Neural cell (in vitro differentiated cells): ENCODE results near the gene FAM153A.
"Not testable (repeated sequence)": the region's sequence is repeated elsewhere in the genome, so short reads cannot be mapped to it uniquely, and the experiment has no call there.

Source experiments
- EZH2 ChIP-seq: fragments of 200-600, 300-800 bp; shearing (Covaris generic), sonication (generic); IDR thresholded peaks from 2 replicates; pipeline ENCODE4 v1.6.1; 2014; ENCODE audit warnings: antibody characterized with exemption, low read length, borderline replicate concordance, mild to moderate bottlenecking; ENCODE audit not compliant: insufficient read depth, poor library complexity, severe bottlenecking
- POLR2AphosphoS5 ChIP-seq: IDR thresholded peaks from 2 replicates; pipeline ENCODE4 v1.6.1; 2012
- SMC3 ChIP-seq: fragments of 450-650 bp; conservative IDR thresholded peaks from 2 replicates; pipeline ENCODE4 v1.6.1; 2014; ENCODE audit warnings: antibody characterized with exemption, mild to moderate bottlenecking, moderate library complexity; ENCODE audit not compliant: poor library complexity
- TF ChIP-seq, protein P1 (sequence below): fragments of 450-650 bp; IDR thresholded peaks from 2 replicates; pipeline ENCODE4 v1.5.1; 2014; ENCODE audit warnings: antibody characterized with exemption, mild to moderate bottlenecking, moderate library complexity; ENCODE audit not compliant: poor library complexity, severe bottlenecking
- TF ChIP-seq, protein P2 (sequence below): IDR thresholded peaks from 2 replicates; pipeline ENCODE4 v1.6.1; 2012; ENCODE audit warnings: borderline replicate concordance

DNA sequence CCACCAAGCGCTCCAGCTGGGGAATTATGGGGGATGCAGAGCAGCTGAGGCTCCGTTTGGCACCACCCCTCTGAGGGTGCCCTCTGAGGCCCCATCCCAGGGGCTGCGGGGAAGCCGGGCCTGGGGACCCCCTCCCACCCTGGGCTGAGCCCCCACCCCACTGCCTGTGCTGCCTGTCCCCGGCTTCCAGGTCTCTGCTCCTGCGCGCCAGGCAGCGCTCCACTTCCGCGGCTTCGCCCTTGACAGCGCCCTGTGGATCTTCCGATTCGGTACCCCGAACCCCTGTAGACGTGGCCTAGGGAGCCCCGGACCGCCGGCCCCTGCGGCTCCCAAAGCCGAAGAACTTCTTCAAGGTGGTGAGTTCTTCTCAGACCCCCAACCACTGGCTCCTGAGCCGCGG, 530 bp downstream of the FAM153A start:
- not testable (repeated sequence) for TF ChIP-seq POLR2AphosphoS5, EZH2, SMC3
- TF ChIP-seq, protein P1, sequence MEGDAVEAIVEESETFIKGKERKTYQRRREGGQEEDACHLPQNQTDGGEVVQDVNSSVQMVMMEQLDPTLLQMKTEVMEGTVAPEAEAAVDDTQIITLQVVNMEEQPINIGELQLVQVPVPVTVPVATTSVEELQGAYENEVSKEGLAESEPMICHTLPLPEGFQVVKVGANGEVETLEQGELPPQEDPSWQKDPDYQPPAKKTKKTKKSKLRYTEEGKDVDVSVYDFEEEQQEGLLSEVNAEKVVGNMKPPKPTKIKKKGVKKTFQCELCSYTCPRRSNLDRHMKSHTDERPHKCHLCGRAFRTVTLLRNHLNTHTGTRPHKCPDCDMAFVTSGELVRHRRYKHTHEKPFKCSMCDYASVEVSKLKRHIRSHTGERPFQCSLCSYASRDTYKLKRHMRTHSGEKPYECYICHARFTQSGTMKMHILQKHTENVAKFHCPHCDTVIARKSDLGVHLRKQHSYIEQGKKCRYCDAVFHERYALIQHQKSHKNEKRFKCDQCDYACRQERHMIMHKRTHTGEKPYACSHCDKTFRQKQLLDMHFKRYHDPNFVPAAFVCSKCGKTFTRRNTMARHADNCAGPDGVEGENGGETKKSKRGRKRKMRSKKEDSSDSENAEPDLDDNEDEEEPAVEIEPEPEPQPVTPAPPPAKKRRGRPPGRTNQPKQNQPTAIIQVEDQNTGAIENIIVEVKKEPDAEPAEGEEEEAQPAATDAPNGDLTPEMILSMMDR, result not testable (repeated sequence)
- TF ChIP-seq, protein P2, sequence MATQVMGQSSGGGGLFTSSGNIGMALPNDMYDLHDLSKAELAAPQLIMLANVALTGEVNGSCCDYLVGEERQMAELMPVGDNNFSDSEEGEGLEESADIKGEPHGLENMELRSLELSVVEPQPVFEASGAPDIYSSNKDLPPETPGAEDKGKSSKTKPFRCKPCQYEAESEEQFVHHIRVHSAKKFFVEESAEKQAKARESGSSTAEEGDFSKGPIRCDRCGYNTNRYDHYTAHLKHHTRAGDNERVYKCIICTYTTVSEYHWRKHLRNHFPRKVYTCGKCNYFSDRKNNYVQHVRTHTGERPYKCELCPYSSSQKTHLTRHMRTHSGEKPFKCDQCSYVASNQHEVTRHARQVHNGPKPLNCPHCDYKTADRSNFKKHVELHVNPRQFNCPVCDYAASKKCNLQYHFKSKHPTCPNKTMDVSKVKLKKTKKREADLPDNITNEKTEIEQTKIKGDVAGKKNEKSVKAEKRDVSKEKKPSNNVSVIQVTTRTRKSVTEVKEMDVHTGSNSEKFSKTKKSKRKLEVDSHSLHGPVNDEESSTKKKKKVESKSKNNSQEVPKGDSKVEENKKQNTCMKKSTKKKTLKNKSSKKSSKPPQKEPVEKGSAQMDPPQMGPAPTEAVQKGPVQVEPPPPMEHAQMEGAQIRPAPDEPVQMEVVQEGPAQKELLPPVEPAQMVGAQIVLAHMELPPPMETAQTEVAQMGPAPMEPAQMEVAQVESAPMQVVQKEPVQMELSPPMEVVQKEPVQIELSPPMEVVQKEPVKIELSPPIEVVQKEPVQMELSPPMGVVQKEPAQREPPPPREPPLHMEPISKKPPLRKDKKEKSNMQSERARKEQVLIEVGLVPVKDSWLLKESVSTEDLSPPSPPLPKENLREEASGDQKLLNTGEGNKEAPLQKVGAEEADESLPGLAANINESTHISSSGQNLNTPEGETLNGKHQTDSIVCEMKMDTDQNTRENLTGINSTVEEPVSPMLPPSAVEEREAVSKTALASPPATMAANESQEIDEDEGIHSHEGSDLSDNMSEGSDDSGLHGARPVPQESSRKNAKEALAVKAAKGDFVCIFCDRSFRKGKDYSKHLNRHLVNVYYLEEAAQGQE, result not testable (repeated sequence)
